HUDEP-2 (cell line): ENCODE data around the gene KIDINS220.

Experiments used
- DNase-seq, 76 experiments: peaks; one replicate each; lab custom pipeline; 2025; ENCODE audit not compliant: unreplicated experiment in 76 of 76; lab: John Stamatoyannopoulos, UW

Gene KIDINS220

DNA sequence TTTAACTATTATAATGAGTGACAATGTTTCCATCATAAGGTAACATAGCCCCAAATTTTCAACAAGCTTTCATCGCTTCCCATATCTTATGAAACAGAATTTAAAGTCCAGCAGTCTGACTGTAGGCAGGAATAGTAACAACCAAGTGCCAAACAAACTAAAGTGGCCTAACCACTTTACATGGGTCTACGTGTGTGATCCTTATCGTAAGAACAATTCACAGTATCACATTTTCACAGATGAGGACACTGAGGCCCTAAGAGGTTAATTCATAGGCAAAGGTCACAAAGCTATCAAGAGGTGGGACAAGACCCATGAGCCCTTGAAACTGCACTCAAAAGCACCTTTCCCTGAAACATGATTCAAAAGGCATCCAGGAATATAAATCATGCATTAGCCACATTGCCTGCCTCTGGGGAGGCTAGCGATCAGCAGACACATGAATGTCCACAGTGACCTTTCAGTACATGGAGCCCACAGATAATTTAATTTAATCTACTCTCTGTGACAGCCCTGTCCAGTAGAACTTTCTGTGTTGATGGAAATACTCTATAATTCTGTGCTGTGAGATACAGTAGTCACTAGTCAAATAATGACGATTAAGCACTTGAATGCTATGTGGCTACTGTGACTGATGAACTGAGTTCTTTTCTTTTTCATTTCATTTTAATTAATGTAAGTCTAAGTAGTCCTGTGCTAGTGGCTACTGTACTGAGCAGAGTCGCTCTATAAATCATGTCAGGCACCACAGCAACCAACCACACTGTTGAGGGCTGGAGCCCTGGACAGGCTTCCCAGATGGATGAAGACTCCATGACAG is 30.3 kb downstream of the KIDINS220 start:
- no peak for DNase-seq

DNA sequence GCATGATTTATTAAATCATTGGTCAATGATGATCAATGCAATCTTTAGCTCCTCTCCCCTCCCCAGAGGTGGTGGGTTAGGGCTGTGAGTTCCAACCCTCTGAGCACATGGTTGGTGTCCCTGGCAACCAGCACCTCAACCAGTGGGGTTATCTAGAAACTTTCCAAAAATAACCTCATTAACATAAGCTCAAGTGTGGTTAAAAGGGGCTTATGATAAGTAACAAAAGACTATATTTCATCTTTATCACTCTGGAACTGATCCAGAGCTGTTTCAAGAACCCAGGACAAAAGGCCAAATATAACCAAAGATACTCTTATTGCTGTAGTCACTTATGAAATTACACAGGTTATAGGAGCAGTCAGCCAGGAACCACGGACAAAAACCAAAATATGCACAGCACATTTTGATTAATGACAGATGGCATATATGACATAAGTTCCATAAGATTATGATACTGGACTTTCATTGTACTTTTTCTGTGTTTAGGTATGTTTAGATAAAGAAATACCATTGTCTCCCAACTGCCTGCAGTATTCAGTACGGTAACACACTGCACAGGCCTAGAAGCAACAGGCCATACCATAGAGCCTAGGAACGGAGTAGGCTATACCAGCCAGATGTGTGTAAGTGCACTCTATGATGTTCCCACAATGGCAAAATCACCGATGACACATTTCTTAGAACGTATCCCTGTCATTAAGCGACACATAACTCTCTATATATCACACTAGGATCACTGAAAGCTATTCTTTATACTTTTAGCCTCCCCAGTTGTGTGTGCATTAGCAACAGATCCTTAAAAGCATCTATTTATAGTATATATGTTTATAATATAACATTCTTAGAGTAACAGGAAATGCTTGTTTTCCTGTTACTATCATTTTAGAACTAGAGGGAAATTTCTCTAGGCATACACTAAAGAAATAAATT is 31.9 kb downstream of the KIDINS220 start:
- DNase-seq: peak in 1 of 76 experiments; percentile 17

DNA sequence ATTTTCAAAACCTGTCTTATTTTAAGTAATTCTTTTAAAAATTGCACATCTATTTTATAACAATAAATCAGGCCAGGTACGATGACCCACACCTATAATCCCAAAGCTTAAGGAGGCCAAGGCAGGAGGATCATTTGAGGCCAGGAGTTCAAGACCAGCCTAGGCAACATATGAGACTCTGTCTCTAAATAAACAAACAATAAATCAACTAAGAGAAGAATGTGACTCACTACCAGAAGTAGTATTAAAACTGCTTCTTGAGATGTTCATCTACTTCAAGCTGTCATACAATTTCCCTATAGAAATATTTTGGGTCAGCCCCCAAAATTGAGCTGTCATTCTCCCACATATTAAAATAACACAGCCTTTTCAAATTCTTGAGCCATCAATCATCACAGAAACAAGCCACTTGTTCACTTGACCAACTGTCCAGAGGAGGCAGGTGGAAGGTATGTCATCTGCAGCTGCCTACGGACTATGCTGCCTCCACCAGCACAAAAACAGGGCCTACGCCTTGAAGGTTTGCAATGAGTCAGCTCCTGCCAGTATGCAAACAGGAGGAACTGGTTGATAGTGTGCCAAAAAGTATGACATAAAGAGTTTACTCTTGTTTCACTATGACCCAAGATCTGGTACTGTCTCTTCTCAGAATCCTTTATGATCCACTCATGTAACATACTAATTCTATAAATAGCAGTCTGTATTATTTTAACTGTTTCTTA is 33.6 kb downstream of the KIDINS220 start:
- peak in 71 of 76 experiments; percentile 6 to 86 (median 54) for DNase-seq

DNA sequence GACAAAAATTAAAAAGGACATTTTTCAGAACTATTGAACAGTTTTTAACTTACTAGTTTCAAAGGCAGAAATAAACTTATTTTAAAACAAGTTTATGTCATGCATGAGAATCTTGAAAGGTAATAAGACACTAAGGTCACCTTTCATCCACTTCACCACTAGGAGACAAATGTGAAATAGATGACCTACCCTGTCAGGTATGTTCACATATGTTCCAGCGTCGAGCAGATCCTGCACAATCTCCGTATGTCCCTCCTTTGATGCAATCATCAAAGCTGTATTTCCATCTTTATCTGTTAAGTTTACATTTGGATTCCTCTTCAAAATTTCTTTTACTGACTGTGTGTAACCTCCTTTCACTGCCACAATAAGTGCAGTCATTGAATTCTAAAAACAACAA is 34.7 kb downstream of the KIDINS220 start:
- no peak for DNase-seq

DNA sequence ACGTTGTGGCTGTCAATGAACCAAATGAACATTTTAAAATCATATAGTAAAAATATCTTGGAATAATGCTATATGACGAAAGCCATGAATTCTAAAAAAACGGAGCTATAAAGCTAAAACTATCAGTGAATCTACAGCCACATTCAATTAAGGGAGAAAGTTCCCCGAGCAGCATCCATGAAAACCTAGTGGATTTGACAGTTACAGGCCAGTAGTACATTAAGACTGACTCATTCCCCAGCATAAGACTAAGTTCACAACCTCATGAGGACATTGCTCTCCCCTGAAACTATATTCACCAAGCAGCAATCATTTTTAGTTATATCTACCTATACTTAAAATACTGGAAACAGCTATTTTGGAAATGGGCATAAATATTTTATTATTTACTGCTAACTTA is 36.6 kb downstream of the KIDINS220 start:
- DNase-seq: no peak

DNA sequence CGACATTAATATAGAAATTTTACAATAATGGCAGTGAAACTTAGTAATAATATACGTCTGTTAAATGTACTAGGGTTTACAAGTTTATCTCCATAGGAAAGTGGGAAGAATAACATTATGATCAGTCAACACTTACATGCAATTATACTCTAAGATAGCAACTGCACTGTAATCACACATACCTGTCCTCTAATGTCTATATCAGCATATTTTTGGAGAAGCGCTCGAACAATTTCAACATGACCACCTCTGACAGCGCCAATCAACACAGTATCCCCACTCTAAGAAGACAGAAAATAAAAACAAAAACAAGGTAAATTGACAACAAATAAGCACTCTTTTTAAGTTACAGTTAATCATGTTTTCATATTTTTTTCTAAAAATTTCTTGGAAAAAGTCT is 37.2 kb downstream of the KIDINS220 start:
- DNase-seq: no peak

DNA sequence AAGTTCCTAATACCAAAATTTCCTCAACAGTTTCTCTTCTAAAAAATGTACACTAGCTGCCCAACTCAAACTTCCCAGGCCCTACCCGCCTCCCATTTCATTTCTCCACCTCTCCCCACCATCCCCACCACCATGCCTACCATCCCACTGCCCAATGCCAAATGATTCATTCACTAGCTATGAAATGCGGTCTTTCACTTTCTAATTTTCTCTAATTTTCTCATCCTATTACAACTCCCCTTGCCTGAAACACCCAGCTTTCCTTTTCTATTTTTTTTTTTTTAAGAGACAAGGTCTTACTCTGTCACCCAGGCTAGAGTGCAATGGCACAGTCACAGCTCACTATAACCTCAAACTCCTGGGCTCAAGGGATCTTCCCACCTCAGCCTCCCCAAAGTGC is 38.4 kb downstream of the KIDINS220 start:
- no peak for DNase-seq

DNA sequence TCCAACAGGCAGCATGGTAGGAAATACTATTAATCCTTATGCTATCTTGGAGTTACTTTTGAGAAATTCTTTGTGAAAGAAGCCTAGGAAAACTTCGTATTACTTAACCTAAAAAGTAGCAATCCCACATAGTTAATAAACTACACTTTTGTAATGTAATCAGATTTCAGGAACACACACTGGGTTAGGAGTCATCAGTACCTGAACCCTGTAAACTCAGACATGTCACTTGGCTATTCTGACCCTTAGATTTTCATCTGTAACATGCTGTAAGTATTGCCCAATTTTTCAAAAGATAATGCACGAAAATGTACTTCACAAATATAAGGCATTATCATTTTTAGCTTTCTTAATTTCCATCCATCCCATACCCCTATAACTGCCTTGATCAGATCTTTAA is 39.0 kb downstream of the KIDINS220 start:
- DNase-seq: no peak

DNA sequence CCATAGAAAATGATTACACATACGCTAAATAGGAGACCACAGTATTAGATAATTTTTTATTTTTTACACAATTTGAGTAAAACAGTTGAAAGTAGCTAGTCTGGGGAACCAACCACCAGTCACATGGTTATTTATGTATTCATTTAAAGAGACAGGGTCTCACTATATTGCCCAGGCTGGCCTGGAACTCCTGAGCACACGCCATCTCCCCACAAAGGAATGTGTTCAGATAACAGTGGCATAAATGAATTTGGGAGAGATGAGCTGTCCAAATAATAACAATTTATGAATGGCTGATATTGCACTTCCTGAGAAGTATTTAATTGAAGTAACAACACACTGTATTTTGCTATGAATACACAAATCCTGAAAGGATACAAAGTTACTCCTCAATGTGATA is 39.7 kb downstream of the KIDINS220 start:
- no peak for DNase-seq

DNA sequence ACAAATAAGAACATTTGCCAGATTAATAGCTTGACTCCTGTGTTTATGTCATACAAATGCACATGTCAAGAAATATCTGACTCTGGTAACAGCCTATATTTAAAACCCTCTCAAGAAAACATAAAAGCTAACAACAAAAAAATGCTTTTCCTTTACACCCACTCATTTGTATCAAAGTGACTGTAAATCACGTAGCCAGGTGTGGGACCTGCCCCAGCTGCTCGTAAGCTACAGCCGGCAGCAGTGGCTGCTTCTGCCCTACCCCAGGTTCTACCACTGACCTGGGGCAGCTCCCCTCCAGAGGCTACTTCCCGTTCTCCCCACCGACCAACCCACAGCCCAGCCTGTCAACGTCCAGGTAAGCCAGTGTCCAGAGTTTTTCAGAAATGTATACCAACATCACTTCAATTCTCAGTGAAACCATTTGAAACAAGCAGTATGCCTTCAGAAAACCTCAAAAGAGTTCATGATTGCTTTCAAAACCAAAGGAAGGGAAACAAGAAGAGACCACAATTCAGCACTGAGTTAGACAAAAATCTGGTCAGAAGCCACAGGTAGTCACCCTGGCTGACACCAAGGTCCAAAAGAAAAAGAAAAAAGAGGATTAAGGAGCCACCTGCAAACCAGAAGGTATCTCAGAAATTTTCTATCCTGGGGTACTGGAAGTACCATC is 40.4 kb downstream of the KIDINS220 start:
- DNase-seq: no peak

DNA sequence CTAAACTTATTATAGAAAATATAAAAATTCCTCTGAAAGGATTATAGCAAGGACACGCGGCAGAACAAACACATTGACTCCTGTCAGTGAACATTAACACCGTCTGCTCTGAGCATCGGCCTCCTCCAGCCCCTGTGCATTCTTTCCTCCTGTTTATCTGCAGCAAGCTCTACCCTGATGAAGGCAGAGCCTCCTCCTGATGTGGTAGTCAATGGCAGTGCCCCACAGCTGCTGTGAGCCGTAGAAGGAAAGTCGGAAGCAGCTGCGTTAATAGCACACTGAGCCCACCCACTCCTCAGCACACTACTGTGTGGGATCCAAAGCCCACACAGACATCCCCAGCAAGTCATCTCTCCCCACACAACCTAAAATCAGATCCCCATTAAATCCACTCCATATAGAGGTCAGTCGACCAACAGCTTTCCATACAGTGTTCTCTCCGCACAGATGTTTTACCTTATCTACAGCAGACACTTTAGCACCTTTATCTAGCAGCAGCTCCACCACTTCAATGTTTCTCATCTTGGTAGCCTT is 41.0 kb downstream of the KIDINS220 start:
- no peak for DNase-seq

DNA sequence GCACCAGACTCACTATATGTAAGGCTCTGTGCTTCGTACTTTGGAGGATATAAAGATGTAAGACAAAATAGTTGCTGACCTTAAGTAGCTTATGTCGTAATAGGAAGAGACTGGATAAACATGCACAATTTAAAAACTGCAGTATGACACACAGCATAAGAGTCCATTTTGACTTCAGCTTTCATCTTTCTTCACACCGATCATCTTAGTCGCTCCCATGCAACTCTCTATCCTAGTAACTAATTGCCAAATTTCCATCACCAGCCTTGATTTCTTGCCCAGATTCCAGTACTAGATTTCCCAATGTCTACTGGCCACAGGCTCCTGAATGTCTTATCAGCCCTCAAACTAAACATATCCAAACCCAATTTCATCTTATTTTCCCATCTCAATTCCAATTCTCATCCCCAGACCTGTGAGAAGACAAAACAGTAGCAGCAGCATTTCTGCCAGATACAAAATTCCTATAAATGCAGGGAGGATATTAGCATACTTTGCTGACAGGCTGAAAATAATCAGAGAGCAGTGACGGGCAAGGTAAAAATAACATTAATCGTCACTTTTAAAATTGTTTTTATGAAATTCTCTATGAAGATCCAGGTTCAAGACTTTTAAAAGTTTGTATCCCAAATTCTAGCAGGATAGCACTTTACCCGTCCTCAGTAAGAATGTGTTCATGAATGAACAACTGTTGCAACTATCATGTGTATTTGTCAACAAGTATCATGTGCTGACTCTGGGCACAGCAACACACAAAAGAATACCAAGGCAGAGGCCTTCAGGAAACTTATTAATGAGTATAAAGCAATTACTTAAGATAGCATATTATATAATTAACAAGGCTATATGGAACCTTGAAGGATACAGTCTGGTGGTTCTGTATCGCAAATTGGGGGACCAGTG is 42.2 kb downstream of the KIDINS220 start:
- no peak for DNase-seq

DNA sequence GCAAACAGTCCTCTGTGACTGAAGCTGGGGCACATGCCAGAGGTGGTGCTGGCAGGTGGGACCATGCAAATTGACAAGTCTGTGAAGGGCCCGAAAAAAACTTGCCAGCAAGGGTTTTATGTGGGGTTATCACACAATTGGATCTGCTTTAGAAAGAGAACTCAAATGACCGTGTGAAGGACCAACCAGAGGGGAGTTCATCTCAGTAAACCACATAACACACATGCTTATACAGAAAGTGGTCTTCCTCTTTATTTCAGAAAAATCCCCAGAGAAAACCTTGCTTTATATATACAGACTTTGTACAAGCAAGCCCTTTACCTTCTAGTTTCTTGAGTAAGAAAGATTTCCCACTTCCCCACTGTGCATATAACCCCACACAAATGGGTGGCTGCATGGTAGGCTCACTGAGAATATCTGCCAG is 46.7 kb downstream of the KIDINS220 start:
- DNase-seq: no peak

DNA sequence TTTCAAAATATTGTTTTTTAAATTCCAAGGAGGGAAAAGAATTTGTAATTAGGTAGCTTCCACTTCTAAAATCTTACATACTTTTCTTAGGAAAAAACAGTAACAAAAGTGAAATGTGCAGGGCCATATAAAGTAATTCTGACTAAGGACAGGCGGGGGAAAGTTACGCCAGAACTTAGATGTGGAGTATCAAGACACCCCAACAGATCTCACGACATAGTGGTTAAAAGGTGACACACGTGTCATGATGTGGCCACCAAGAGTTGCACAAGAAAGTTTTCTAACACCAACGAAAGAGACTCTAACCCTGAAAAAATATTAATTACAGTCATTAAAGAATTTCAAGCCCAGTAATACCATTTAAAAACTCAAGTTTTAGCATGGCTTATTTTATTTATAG is 51.0 kb downstream of the KIDINS220 start:
- DNase-seq: no peak

DNA sequence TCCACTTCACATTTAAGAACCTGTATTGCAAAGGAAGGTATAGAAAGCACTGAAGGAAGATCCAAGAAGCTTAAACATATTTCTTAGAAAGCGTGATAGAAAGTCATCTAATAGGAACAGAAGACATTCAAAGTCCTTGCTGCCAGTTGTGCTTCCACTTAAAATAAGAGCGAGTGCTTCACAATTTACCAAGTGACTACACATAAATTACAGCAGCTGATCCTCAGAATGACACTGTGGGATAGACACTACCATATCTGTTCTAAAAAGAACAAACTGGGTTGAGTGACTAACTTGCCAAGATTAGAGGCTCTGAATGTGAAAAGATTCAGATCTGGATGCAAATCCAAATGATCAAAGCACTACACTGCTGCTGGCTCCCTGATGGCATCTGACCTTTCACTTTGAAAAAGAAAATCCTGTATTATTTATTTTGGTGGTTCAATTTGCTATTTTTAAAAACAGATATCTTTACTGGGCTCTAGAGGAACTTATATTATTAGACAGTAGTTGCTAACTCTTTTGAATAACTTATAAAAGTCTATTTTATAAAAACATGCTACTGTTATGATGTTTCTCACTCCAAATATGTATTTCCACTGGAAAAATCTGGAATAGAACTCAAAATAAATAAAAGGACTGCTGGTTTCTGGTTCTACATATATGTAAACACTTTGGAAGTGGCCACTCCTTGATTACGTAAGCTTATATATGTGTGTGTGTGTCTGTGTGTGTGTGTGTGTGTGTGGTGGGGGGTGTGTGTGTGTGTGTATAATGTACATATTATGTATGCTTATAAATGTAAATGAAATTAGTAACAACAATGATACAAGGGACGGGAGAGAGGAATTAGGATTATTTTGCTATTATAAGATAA is 57.4 kb downstream of the KIDINS220 start:
- no peak for DNase-seq

DNA sequence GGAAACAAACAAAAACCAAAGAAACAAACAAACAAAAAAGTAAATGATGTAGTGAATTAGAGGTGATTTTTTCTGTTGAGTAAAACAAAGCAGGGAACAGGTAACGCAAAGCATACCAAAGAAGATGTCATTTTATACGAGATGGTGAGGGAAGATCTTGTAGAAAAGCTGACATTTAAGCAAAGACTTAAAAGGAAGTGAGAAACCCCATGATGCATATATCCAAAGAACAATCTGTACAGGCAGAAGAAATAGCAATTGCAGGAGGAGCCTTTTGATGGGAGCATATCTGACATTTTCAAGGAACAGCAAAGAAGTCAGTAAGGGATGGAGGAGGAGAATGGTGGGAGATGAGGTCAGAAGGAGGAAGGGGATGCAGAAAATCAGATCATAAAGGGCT is 63.0 kb downstream of the KIDINS220 start:
- no peak for DNase-seq

DNA sequence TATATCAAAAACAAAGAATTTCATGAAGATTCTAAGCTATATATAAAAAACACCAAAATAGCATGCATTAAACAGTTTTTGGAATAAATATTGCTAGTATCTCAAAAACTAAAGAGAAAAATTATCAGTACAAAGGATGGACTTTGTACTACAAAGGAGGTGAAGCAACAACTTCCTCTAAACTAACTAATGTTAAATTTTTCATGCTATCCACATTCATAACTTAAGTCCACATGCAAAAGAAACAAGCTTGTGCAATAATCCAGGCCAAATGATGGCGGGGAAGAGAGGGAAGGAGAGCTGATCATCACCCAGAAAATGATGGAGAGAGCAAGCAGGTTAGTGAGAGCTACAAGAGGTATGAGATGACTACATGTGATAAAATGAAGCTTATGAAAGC is 70.1 kb downstream of the KIDINS220 start:
- DNase-seq: no peak

DNA sequence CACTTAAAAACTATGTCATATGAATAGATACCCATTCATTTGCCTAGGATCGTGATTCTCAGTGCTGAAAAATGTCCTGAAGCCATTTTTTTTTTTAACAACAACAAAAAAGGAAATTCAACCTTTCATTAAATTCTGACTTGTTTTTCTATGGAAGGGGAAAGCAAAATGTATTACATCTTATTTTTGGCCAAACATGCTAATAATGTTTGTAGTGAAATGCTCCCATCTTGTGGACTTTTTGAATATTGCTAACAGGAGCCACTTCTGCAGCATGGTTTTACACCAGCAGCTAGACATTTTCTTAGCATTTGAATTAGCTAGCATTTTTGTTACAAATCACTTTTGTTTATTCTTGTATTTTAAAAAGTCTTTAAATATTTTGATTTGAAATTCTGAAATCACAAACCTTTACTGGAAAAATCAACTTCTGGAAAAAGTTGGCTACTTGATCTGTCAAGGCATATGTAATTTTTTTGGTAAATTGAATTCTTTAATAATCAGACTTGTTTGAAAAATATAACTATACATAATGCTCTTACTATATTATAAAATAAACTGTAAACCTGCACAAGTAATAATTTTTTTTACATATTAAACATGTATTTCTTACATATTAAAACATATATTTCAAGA is 75.8 kb downstream of the KIDINS220 start:
- peak in 17 of 76 experiments; percentile 1 to 34 (median 11) for DNase-seq
